BJ (cell line): ENCODE measurements around the gene COL5A1. TPM values are rescaled to one million over a fixed set of nuclear protein-coding genes. Genes with fewer than 3 reads are reported as not detected.

ENCODE experiments used
- CTCF ChIA-PET: fragments of 350-600 bp; formaldehyde crosslinking; extraction: SDS; loops from one replicate; lab custom pipeline; 2021; ENCODE audit warnings: antibody characterized with exemption, inconsistent platforms; lab: Yijun Ruan, JAX
- POLR2A ChIA-PET: fragments of 300-600 bp; sonication (Branson Sonifier 250); formaldehyde crosslinking; extraction: SDS; loops from one replicate; lab custom pipeline; 2021; ENCODE audit warnings: antibody characterized with exemption; lab: Charles Lee
- DNase-seq: peaks from one replicate; pipeline ENCODE4 v3.0.0-alpha.2; 2011; ENCODE audit warnings: low read depth
- H3K27me3 ChIP-seq: 2 replicates; pipeline ENCODE4 v1.6.0; 2011; ENCODE audit warnings: low read length; ENCODE audit not compliant: control insufficient read depth, insufficient read depth
- H3K36me3 ChIP-seq: 2 replicates; pipeline ENCODE4 v1.5.1; 2011; ENCODE audit warnings: low read length; ENCODE audit not compliant: control insufficient read depth, insufficient read depth
- H3K4me3 ChIP-seq: 2 replicates; pipeline ENCODE4 v1.5.1; 2011; ENCODE audit warnings: low read depth, mild to moderate bottlenecking, control low read depth, low read length
- CTCF ChIP-seq: IDR thresholded peaks from 2 replicates; pipeline ENCODE4 v1.5.1; 2011; ENCODE audit warnings: low read depth, mild to moderate bottlenecking, control low read depth, inconsistent platforms, low read length, moderate library complexity; ENCODE audit not compliant: insufficient read depth
- polyA plus RNA-seq: library from polyadenylated mRNA; depleted of rRNA; stranded (reverse); fragments of >200 nt; gene quantifications from 2 replicates; pipeline ENCODE4 v1.2.3, GENCODE V29; 2011

COL5A1 gene
- polyA plus RNA-seq, 1 experiment: 251 TPM

GRCh38 chr9:134815435-134816214 is 174.0 kb downstream of the COL5A1 start:
- DNase-seq: no peak
- Histone ChIP-seq H3K36me3 (peaks cover 84% of the 10 kb centered on the region), H3K27me3 (no peaks in the 10 kb centered on the region), H3K4me3 (no peak overlapping the region)
- TF ChIP-seq CTCF: no peak
- POLR2A ChIA-PET: no interaction called here
- CTCF ChIA-PET: interaction anchor here (0.6 to 1.0 kb wide), 3 partner anchors 9 to 213 kb away, joined by 3 read pairs; no protein-coding TSS in a partner anchor

GRCh38 chr9:134816264-134816663 is 174.7 kb downstream of the COL5A1 start:
- TF ChIP-seq CTCF: no peak
- ChIA-PET POLR2A (no interaction called here), CTCF (interaction anchor here (0.6 to 0.8 kb wide), 2 partner anchors 8 to 214 kb away, joined by 3 read pairs; no protein-coding TSS in a partner anchor)
- DNase-seq: no peak
- H3K36me3 ChIP-seq: peaks cover 87% of the 10 kb centered on the region
- no peak overlapping the region for H3K4me3 ChIP-seq
- no peaks in the 10 kb centered on the region for H3K27me3 ChIP-seq

GRCh38 chr9:134818000-134818568 is 176.5 kb downstream of the COL5A1 start:
- ChIA-PET POLR2A (no interaction called here), CTCF (no interaction called here)
- no peaks in the 10 kb centered on the region for H3K27me3 ChIP-seq
- no peak for DNase-seq
- no peak for TF ChIP-seq CTCF
- no peak overlapping the region for H3K4me3 ChIP-seq
- peaks cover 94% of the 10 kb centered on the region for H3K36me3 ChIP-seq

- DNase-seq: no peak
- no peaks in the 10 kb centered on the region for H3K27me3 ChIP-seq
- peaks cover 93% of the 10 kb centered on the region for H3K36me3 ChIP-seq
- H3K4me3 ChIP-seq: no peak overlapping the region
- POLR2A ChIA-PET: no interaction called here
- no peak for TF ChIP-seq CTCF
- CTCF ChIA-PET: no interaction called here
These were observed 177.0 kb downstream of the COL5A1 start for GRCh38 chr9:134818591-134818990.

GRCh38 chr9:134820901-134821300 is 179.3 kb downstream of the COL5A1 start:
- DNase-seq: no peak
- ChIA-PET CTCF (no interaction called here), POLR2A (no interaction called here)
- Histone ChIP-seq H3K4me3 (no peak overlapping the region), H3K36me3 (peaks cover 92% of the 10 kb centered on the region), H3K27me3 (no peaks in the 10 kb centered on the region)
- no peak for TF ChIP-seq CTCF
